HG03060 (cell line): ENCODE results near the gene SLC40A1.

Source experiments
- ATAC-seq: cut with Tn5 transposase; IDR thresholded peaks from one replicate; pipeline ENCODE4 v1.9.1; 2021; ENCODE audit warnings: low read depth, moderate number of reproducible peaks; ENCODE audit not compliant: unreplicated experiment

Gene SLC40A1, protein sequence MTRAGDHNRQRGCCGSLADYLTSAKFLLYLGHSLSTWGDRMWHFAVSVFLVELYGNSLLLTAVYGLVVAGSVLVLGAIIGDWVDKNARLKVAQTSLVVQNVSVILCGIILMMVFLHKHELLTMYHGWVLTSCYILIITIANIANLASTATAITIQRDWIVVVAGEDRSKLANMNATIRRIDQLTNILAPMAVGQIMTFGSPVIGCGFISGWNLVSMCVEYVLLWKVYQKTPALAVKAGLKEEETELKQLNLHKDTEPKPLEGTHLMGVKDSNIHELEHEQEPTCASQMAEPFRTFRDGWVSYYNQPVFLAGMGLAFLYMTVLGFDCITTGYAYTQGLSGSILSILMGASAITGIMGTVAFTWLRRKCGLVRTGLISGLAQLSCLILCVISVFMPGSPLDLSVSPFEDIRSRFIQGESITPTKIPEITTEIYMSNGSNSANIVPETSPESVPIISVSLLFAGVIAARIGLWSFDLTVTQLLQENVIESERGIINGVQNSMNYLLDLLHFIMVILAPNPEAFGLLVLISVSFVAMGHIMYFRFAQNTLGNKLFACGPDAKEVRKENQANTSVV

DNA sequence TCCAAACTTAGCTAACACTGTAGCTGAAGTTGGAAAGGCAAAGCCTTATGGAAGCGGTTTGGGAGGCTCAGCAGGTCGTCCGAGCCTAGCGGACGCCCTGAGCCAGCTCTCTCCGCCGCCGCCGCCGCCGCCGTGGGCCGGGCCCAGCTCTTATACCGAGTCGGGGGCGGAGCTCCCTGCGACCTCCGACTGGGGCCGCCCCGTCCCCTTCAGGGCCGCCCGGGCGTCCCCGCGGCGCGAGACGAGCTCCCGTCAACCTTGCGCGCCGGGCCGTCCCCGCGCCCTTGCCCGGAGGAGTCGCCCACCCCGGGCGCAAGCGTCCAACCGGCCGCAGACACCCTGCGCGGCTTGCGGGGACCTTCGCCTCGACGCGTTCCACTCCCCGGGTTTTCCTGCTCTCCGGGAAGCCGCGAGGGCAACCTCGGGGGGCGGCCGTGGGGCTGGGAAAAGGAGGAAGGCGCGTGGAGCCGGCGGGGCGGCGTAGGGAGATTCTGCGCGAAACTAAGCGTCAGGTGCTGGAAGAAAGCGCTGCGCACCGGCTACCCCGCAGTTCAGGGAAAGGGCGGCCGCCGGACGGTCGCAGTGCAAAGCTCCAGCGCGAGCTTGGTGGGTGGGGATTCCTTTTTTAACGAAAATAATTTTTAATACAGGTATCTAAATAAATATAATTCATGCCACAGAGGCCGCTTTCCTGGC, at the start of gene SLC40A1:
Gene SLC40A1 (minus strand): TSS at position 129 of the 696 bp plus-strand sequence. CDS start 326 bp downstream, outside the sequence.
- ATAC-seq, result no peak

DNA sequence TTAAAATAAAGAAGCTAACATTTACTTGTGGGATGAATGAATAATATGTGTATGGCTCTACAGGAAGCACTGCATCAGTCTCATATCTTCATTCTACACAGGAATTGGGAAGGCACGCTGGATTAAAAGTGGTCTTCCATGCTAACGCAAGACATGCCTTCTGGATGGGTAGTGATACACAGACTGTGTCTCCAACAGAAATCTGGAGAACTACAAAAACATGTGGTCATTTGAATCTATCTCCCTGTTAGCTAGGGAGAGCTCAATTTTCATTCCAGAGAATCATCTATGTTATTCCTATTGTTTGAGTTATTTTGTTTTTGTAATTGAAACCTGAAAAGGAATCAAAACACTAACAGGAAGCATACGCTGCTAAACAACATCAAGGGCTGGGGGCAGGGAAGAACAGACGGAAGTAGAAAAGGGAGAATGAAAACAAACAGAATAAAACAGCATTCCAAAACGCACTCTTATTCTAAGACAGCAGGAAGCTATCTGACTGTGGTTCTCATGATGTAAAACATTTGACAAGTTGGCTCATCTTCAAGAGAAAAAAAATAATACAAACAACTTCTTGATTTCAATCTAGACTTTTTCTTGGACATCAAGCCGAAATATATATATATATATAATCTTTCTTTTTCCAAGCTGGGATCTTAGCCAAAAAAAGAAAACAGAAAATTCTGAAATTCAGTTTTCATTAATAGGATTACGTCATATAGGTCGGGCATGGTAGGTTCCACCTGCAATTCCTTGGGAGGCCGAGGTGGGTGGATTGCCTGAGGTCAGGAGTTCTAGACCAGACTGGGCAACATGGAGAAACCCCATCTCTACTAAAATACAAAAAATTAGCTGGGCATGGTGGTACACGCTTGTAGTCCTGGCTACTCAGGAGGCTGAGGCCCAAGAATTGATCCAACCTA, 49.2 kb upstream of the SLC40A1 start:
- ATAC-seq, result no peak

DNA sequence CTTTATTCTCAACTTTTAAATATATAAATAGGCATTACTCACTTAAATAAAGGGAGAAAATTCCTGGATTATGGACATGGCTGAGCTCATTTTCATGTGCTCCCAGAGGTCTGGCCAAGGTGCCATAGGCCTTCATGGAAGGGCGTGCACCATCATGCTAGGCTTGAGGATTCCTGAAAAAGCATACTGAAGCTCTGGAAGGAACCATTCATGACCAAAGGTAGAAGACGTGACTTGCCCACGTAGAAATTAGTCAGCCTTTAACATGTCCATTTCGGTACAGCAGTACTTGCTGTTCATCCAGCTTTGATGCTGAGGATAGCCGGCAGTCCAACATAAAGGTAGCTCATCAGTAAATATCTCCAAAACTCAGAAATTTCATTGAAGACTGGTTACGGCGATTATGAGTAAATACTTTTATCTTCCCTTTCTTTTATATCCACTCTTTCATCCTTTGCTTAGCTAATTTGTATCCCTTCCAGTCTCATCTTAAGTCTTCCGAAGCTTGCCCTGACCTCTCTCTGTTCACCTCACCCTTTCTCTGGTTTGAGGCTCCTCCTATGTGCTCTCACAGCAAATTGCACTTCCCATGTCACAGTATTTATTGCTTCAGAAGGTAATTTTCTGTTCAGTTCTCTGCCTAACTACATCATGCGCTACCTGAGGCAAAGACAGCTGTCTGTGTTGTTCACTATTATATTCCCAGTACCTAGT, 48.4 kb upstream of the SLC40A1 start:
- ATAC-seq, result no peak

DNA sequence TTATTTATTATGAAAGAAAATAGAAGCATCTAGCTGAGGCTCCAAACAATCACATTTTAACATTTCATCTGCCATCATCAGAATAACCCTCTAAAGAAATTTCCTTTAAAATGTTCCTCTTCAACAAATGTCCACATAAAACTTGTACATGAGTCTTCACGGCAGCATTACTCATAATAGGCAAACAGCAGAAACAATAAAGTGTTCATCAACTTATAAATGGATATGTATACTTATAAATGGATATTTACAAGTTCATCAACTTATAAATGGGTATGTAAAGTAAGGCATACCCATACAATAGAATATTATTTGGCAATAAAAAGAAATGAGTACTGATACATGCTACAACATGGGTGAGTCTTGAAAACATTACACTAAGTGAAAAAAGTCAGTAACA, 47.2 kb upstream of the SLC40A1 start:
- no peak for ATAC-seq

DNA sequence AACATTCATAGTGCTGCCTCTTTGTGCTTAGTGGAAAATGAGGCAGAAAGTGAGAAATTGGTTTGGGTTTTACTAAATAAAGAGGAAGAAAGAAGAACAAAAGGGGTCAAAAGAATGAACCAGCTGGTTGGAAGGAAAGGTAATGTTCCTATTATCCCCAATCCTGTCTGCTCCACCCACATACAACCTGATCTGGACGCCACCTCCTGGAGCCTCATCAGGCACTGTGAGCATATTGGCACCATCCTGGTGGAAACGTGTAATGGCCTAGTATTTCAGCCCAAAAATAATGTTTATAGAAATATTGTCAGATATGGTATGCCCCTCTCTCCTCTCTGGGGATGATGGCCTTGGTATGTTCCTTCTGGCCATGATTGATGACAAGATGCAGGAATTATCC, 45.0 kb upstream of the SLC40A1 start:
- ATAC-seq, result no peak

DNA sequence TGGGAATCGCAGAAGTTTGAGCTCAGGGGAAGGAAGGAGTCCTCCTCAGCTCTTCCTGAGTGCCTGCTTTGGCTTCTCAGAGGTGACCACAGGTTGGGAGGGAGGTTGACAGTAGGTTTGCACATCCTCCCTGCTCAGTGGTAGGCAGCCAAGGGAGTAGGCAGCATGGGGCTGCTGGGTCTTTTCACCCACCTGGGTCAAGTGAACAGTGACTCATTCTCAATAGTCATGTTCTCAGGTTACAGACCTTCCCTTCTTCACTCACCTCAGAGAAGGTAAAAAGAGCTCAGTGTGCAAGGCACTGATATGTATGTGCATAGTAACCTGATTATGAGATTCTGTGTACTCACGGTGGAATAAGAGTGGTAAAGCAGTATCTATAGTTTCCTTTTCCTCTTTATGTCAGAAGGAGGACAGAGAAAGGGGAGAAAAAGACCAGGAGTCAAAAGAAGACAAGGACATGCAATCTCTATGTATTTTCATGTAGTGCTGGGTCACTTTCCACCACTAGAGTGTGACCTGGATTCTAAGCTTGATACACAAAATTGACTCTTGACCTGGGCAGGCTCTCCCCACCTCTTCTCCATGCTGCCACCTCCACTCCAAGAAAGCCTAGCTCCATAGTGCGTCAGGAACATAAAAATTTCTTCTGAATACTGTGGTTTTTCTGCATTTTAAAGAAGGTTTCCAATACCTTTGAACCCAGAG, 44.2 kb upstream of the SLC40A1 start:
- no peak for ATAC-seq

DNA sequence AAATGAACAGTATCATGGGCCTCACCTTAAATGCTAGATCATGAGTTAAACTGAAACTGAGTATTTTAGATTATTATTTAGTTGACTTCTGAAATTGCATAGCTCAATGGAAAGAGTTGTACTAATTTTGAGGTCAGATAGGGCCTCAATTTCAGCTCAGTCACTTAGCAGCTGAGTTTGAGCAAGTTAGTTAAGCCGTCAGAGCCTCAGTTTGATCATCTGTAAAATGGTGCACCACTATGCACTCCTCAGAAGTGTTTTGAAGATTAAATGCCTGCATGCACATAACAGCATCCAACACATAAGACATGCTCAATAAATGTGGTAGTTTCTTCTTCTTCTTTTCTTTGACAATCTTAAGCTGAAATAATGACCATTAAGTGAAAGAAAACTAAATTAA, 42.5 kb upstream of the SLC40A1 start:
- no peak for ATAC-seq

DNA sequence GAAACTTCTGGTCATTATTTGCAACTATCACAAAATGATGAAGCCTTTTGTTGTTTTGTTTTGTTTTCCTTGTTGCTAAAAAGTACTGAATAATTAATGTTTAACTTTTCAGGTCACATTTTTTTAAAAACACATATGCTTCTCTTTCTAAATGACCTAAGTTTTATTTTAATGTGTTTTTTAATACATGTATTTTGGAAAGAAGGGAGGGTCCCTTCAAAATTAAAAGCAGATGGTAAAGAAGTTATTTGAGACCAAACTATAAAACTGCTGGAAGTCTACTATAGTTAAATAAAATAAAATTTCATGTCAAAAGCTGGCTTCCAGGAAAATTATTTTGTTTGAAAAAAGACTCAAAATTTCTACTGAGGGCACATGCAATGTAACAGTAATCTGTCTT, 41.2 kb upstream of the SLC40A1 start:
- ATAC-seq, result no peak

DNA sequence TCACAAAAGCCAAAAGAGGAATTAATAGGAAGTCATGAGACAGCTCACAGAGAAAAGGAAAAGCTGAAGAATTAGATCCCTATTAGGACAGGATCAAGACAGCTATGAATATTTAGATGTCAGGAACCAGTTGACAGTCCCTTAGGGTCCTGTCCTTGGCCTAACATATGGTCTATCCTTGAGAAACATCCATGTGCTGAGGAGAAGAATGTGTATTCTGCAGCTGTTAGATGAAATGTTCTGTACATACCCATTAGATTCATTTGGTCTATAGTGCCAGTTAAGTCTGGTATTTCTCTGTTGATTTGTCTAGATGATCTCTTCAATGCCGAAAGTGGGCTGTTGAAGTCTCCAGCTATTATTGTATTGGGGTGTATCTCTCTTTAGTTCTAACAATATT, 37.6 kb upstream of the SLC40A1 start:
- ATAC-seq, result no peak

DNA sequence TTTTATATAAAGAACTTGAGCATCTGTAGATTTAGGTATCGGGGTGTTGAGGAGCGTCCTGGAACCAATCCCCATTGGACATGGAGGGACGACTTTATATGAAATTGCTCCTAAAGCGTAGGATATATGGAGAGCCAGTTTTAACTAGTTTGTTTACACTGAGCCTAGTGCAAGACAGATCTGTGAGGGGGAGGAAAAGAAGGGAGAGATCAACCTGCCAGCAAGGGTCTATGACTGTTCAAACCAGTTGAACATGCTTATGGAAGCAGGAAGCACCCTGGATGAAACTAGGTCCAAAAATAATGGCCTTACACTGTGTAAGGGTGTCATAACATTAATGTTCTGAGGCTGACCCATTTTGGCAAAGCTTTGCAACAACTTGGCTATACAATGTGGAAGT, 34.0 kb upstream of the SLC40A1 start:
- ATAC-seq, result no peak

DNA sequence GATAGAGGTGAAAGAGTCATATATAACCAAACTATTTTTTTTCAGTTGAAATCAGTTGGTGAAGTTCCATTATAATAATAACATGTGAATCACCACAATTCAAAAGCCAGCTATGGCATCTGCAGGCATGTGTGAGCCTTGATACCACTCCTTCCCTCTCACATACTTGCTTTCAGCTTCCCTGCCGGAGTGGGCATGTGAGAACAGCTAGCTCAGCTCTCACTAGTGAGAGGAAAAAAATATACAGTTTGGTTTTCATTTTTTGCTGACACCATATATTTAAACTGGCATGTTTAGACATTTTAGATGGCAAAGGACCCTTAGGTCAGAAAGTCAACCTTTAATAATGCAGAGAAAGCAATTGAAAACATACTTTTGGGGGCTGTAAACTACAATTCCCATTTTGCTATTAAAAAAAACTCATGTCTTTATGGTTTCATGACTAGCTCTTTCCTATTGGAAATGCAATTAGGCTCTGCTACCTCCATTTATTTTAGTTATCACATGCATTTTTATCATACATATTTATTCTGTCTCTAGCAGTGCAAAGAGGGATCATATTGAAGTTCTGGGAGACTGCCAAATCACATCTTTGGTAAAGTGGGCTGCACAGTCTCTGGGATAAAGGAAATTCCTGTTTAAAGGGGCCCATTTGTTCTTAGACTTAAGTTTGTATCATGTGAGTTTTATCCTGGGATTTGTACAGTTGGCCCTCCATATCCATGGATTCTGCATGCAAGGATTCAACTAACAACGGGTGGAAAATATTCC, 33.2 kb upstream of the SLC40A1 start:
- ATAC-seq, result no peak

DNA sequence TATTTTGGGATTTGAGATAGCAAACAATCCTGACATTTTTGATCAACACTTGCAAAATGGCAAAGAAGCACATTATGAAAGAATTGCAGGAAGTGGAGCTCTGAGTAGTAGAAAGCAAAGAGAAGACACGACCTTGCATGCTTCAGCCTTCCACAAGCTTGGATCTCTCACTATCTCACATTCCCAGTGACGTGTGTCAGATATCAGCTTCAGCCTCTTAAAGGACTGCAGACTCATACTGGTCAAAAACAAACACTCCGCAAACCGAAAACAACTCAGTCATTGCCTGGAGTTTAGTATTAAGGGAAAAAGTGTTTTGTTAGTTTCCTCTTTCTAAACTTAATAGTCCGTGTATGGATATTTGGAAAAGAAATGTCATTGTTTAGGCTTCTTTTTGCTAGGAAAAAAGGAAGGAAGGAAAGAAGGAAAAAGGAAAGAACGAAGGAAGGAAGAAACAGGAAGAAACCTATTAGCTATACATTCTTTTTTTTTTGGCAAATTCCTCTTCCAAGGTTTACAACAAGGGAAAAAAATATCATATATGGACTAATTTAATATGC, 32.6 kb upstream of the SLC40A1 start:
- ATAC-seq, result no peak

DNA sequence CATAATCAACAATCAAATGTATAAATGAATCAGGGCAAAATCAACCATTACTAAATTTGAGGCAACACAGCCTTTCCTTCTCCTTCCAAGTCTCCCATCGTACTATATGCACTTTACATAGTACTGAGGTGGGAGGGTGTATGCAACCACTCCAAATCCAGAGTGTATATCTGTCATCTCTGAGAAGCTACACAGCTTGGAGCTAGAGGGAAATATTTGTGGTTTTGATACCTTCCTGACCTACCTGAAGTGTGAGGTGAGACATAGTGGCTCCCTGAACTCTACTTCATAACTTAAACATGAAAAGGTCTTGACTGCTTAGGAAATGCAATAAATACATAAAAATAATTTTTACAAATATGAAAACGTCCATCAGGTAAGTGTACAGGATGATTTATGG, 30.1 kb upstream of the SLC40A1 start:
- no peak for ATAC-seq

DNA sequence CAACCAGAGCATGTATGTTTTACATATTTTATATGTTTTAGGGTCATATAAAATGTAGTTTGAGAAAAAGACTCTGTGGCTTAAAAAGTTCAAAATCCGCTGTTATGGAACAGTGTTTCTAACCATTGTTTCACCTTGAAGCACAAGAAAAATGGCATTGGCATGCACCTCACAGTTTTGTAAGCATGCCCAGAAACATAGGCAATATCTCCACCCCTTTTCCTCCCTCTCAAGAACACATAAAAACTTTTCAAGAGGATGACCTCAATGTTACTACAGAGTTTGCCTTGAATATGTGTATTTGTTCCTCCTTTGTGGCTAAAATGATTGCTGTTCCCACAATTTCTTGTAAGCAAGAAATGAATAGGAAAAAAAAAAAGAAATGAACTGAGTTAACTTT, 29.3 kb upstream of the SLC40A1 start:
- ATAC-seq, result no peak

DNA sequence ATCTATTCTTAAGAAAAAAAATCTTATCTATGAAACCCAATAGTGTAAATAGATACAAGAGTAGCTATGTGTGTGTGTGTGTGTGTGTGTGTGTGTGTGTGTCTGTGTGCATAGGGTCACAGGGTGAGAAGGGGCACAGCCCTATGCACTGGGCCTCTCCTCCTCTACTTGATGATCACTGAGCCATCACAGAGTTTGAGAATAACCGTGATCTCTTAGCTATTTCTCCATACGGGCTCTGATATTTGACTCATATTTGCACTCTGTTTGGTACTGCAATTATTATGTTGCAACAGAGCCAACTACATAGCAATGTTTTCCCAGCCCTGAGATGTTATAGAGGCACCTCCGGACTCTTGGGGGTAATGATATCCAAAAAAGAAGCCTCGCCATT, 28.8 kb upstream of the SLC40A1 start:
- no peak for ATAC-seq

DNA sequence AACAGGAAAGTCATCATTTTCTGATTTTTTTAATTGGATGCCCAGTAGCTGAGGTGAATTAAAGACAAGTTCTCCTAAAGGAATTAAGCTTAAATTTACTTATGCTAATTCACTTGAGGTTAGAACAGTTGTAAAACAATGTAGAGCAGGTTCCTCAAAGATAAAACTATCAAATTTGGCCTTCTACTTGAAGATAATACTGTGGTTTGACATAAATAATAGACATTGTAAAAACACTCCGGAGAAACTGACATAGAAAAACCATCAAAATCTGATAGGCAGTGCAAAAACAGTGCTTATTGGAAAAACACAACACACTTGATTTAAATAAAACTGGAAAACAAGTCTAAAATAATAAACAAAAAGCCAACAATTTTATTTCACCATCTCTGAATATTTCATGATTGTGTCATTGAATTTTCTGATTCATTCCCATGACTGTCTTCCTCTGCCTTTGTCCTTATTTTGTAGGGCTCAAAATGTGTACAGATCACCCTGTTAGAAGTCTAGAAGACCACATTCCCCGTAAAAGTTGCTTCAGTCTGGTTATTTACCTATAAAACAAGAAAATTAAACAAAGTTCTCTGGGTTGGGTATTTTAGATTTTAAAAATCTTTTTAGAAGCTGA, 28.3 kb upstream of the SLC40A1 start:
- ATAC-seq, result no peak

DNA sequence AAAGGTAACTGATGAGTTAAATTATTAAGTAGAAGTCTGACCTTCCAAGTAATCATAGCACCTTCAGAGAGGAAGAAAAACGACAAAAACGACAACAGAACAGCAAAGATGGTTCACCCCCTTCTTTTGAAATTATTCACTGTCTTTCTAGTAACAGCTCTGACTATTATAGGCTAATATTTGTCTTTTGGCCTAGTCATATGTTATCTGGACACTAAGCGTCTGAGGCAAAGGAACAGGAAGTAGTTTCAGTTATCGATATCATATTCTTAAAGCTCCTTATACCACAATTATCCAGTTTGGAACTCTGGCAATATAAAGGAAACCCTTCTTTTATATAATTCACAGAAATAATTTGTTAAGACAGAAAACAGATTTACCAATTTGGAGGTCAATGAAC, 27.6 kb upstream of the SLC40A1 start:
- ATAC-seq, result no peak

DNA sequence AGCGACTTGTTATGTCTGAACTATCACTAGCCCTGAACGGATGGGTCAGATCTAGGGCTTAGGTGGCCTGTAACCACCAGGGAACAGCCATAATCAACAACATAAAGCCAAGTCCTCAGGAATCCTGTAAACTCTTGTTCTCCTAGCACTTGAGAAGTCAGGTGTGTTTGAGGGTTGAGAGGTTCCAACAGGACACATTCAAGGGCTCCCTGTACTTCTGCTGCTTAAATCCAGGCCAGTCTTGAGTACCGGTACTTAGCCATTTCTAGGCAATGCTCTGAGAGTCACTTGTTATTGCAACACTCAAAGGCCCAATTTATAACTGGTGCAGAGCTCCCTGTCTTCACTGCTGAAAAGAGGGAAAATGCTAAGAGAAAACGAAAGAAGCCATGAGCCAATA, 21.6 kb upstream of the SLC40A1 start:
- no peak for ATAC-seq
